MM.1S (cell line): ENCODE results near the gene COQ6.

Experiments used
- DNase-seq: peaks from one replicate; pipeline ENCODE4 v3.0.0-alpha.2; 2015
- H2AFZ ChIP-seq: fragments of 300-600 bp; sonication (generic); 2 replicates; pipeline ENCODE4 v1.6.0; 2016; ENCODE audit warnings: antibody characterized with exemption, low read length
- H3F3A ChIP-seq: fragments of 300-600 bp; sonication (generic); 2 replicates; pipeline ENCODE4 v1.6.1; 2016; ENCODE audit warnings: mild to moderate bottlenecking, antibody characterized with exemption, low read length, moderate library complexity, mixed read lengths; ENCODE audit not compliant: insufficient read depth
- H3K27ac ChIP-seq: fragments of 300-600 bp; sonication (generic); 2 replicates; pipeline ENCODE4 v1.5.1; 2016; ENCODE audit warnings: mild to moderate bottlenecking, low read length
- H3K27me3 ChIP-seq: fragments of 300-600 bp; sonication (generic); replicated peaks from 2 replicates; pipeline ENCODE4 v1.6.0; 2016; ENCODE audit warnings: low read length; ENCODE audit not compliant: insufficient read depth
- H3K36me3 ChIP-seq: fragments of 300-600 bp; sonication (generic); replicated peaks from 2 replicates; pipeline ENCODE4 v1.6.1; 2016; ENCODE audit warnings: mild to moderate bottlenecking, low read length, mixed read lengths; ENCODE audit not compliant: insufficient read depth
- H3K4me1 ChIP-seq: fragments of 300-600 bp; sonication (generic); 2 replicates; pipeline ENCODE4 v1.6.1; 2016; ENCODE audit warnings: low read length, mixed read lengths
- H3K4me2 ChIP-seq: fragments of 300-600 bp; sonication (generic); 2 replicates; pipeline ENCODE4 v1.6.0; 2016; ENCODE audit warnings: low read depth, low read length
- H3K4me3 ChIP-seq: fragments of 300-600 bp; sonication (generic); 2 replicates; pipeline ENCODE4 v1.5.1; 2016; ENCODE audit warnings: low read length, mixed read lengths
- H3K79me2 ChIP-seq: fragments of 300-600 bp; sonication (generic); 2 replicates; pipeline ENCODE4 v1.6.1; 2016; ENCODE audit warnings: mixed run types, low read length, mixed read lengths
- H3K9ac ChIP-seq: fragments of 300-600 bp; sonication (generic); 2 replicates; pipeline ENCODE4 v1.6.1; 2016; ENCODE audit warnings: low read length, mixed read lengths
- H3K9me2 ChIP-seq: fragments of 300-600 bp; sonication (generic); replicated peaks from 2 replicates; pipeline ENCODE4 v1.6.1; 2016; ENCODE audit warnings: mild to moderate bottlenecking, low read length, mixed read lengths; ENCODE audit not compliant: insufficient read depth
- H3K9me3 ChIP-seq: fragments of 300-600 bp; sonication (generic); replicated peaks from 2 replicates; pipeline ENCODE4 v1.6.1; 2016; ENCODE audit warnings: mild to moderate bottlenecking, low read length, mixed read lengths; ENCODE audit not compliant: insufficient read depth
- H4K20me1 ChIP-seq: fragments of 300-600 bp; sonication (generic); 2 replicates; pipeline ENCODE4 v1.6.1; 2016; ENCODE audit warnings: mild to moderate bottlenecking, low read length, moderate library complexity, mixed read lengths; ENCODE audit not compliant: insufficient read depth
- CTCF ChIP-seq: fragments of 300-600 bp; sonication (generic); IDR thresholded peaks from 2 replicates; pipeline ENCODE4 v1.5.1; 2016; ENCODE audit warnings: antibody characterized with exemption, low read length, mixed read lengths
- EZH2 ChIP-seq: fragments of 300-600 bp; sonication (generic); optimal IDR thresholded peaks from 2 replicates; pipeline ENCODE3; 2017; ENCODE audit warnings: low read depth, mild to moderate bottlenecking, antibody characterized with exemption, low read length, mixed read lengths
- EZH2phosphoT487 ChIP-seq: fragments of 300-600 bp; sonication (generic); IDR thresholded peaks from 2 replicates; pipeline ENCODE4 v1.6.1; 2018; ENCODE audit warnings: antibody characterized with exemption, low read length

The COQ6 gene

GRCh38 chr14:73945159-73945670 lies 4.9 kb upstream of the COQ6 start:
- H3K9ac ChIP-seq: no peak overlapping the region
- H3K27me3 ChIP-seq: no peaks in the 10 kb centered on the region
- no peaks in the 10 kb centered on the region for H3K79me2 ChIP-seq
- DNase-seq: no peak
- H3K27ac ChIP-seq: no peak overlapping the region
- no peak overlapping the region for H3K4me2 ChIP-seq
- H3K4me3 ChIP-seq: no peak overlapping the region
- peaks cover 4% of the 10 kb centered on the region; the same call in 1 of the 2 replicates for H3F3A ChIP-seq
- H3K4me1 ChIP-seq: no peaks in the 10 kb centered on the region
- no peaks in the 10 kb centered on the region for H4K20me1 ChIP-seq
- no peaks in the 10 kb centered on the region for H3K9me3 ChIP-seq
- H3K9me2 ChIP-seq: no peaks in the 10 kb centered on the region
- H3K36me3 ChIP-seq: no peaks in the 10 kb centered on the region
- no peak overlapping the region for H2AFZ ChIP-seq
- TF ChIP-seq CTCF (no peak), EZH2 (no peak), EZH2phosphoT487 (no peak)

- Histone ChIP-seq H3K4me1 (no peaks in the 10 kb centered on the region), H3K36me3 (no peaks in the 10 kb centered on the region), H3K4me3 (no peak overlapping the region), H3K9me2 (no peaks in the 10 kb centered on the region), H3K79me2 (no peaks in the 10 kb centered on the region), H3K27me3 (no peaks in the 10 kb centered on the region), H4K20me1 (no peaks in the 10 kb centered on the region), H3K4me2 (no peak overlapping the region), H3K27ac (no peak overlapping the region), H3K9me3 (no peaks in the 10 kb centered on the region), H3F3A (peaks cover 4% of the 10 kb centered on the region; the same call in 1 of the 2 replicates), H3K9ac (no peak overlapping the region), H2AFZ (no peak overlapping the region)
- no peak for TF ChIP-seq CTCF
- no peak for TF ChIP-seq EZH2phosphoT487
- no peak for TF ChIP-seq EZH2
- no peak for DNase-seq
Observed at GRCh38 chr14:73953731-73954130, 3.6 kb downstream of the COQ6 start.

GRCh38 chr14:73955674-73956073 lies 5.6 kb downstream of the COQ6 start:
- H2AFZ ChIP-seq: no peak overlapping the region
- no peaks in the 10 kb centered on the region for H4K20me1 ChIP-seq
- H3K4me2 ChIP-seq: no peak overlapping the region
- H3K9ac ChIP-seq: no peak overlapping the region
- no peak overlapping the region for H3K27ac ChIP-seq
- no peaks in the 10 kb centered on the region for H3K36me3 ChIP-seq
- DNase-seq: no peak
- H3F3A ChIP-seq: no peaks in the 10 kb centered on the region
- no peaks in the 10 kb centered on the region for H3K9me2 ChIP-seq
- H3K27me3 ChIP-seq: no peaks in the 10 kb centered on the region
- TF ChIP-seq CTCF: no peak
- TF ChIP-seq EZH2phosphoT487: no peak
- no peak for TF ChIP-seq EZH2
- H3K4me3 ChIP-seq: no peak overlapping the region
- H3K9me3 ChIP-seq: no peaks in the 10 kb centered on the region
- no peaks in the 10 kb centered on the region for H3K4me1 ChIP-seq
- H3K79me2 ChIP-seq: no peaks in the 10 kb centered on the region
